OCI-LY1 (cell line): ENCODE data around the gene ELAVL1.

Experiments used
- CTCF ChIP-seq: fragments of 200-600 bp; sonication (generic), shearing (Covaris generic); IDR thresholded peaks from 2 replicates; pipeline ENCODE4 v1.5.1; 2017; ENCODE audit warnings: mild to moderate bottlenecking, antibody characterized with exemption, low read length, moderate library complexity, mixed read lengths
- EZH2 ChIP-seq: fragments of 200-600 bp; sonication (generic), shearing (Covaris generic); IDR thresholded peaks from 2 replicates; pipeline ENCODE4 v1.8.0; 2017; ENCODE audit warnings: borderline replicate concordance, mixed run types, mild to moderate bottlenecking, antibody characterized with exemption, low read length, moderate library complexity, mixed read lengths

- TF ChIP-seq CTCF (no peak), EZH2 (no peak)
Measured at GRCh38 chr19:7927605-7928333, 77.7 kb downstream of the ELAVL1 start.
